Measurements from ENCODE around the gene TMEM9. TPM values are rescaled to one million over a fixed set of nuclear protein-coding genes. Genes with fewer than 3 reads are reported as not detected.

The TMEM9 gene
- 10 to 100 TPM; 16.2 to 18.1 (median 16.9) TPM for total RNA-seq
- 13.9 TPM for total RNA-seq (2013)

GRCh38 chr1:201154389-201155165 is at the start of gene TMEM9:
Gene TMEM9 (minus strand): TSS chr1:201154474. CDS start chr1:201153923, 551 bp downstream.
- no peaks in the 10 kb centered on the region for H3K36me3 Mint-ChIP-seq
- H3K4me1 Mint-ChIP-seq: peaks cover 13 to 24% of the 10 kb centered on the region in 2 donors
- no peaks in the 10 kb centered on the region for H3K9me3 Mint-ChIP-seq
- peak; percentile 98 to 99 for DNase-seq
- Histone ChIP-seq H3K4me3 (ENCODE audit: low read length) (peak within 1 kb of the TSS; percentile 56), H3K36me3 (ENCODE audit: control insufficient read depth, insufficient read depth, low read length) (no peaks in the 10 kb centered on the region), H3K27me3 (ENCODE audit: control insufficient read depth, insufficient read depth, low read length) (no peaks in the 10 kb centered on the region), H3K4me1 (ENCODE audit: control insufficient read depth, insufficient read depth, low read length) (peaks cover 14% of the 10 kb centered on the region), H3K27ac (ENCODE audit: low read length) (no peak within 1 kb of the TSS), H3K9me3 (ENCODE audit: control insufficient read depth, insufficient read depth, low read length) (no peaks in the 10 kb centered on the region)
- H3K27me3 Mint-ChIP-seq (ENCODE audit: low read depth in 2 of 2): peaks cover 14 to 17% of the 10 kb centered on the region in 2 donors
- intact Hi-C loops (cut with micrococcal nuclease): loop anchor here (5.0 kb wide), 1 partner anchor 137 kb away; no protein-coding TSS in a partner anchor
- 11% methylated on average over 26 of the region's 31 CpGs for WGBS (ENCODE audit: insufficient coverage)
- peak within 1 kb of the TSS; percentile 75 to 83 for H3K27ac Mint-ChIP-seq
- no peak for TF ChIP-seq CTCF (IDR thresholded peaks at IDR 0.05)
- H3K4me3 Mint-ChIP-seq: peak within 1 kb of the TSS; percentile 91
- ATAC-seq: peak; percentile 94 to 96 (median 96)

GRCh38 chr1:201198598-201198997 is 44.3 kb upstream of the TMEM9 start:
- Mint-ChIP-seq H3K4me1 (no peaks in the 10 kb centered on the region), H3K36me3 (no peaks in the 10 kb centered on the region), H3K4me3 (no peak overlapping the region), H3K27me3 (ENCODE audit: low read depth in 2 of 2) (peaks cover 0 to 8% of the 10 kb centered on the region in 2 donors), H3K27ac (no peak overlapping the region), H3K9me3 (no peaks in the 10 kb centered on the region)
- Histone ChIP-seq H3K27me3 (ENCODE audit: control insufficient read depth, insufficient read depth, low read length) (no peaks in the 10 kb centered on the region), H3K4me1 (ENCODE audit: control insufficient read depth, insufficient read depth, low read length) (no peaks in the 10 kb centered on the region), H3K36me3 (ENCODE audit: control insufficient read depth, insufficient read depth, low read length) (no peaks in the 10 kb centered on the region), H3K27ac (ENCODE audit: low read length) (no peak overlapping the region), H3K9me3 (ENCODE audit: control insufficient read depth, insufficient read depth, low read length) (no peaks in the 10 kb centered on the region), H3K4me3 (ENCODE audit: low read length) (no peak overlapping the region)
- no peak for TF ChIP-seq CTCF (IDR thresholded peaks at IDR 0.05)
- no peak for ATAC-seq
- intact Hi-C loops (cut with micrococcal nuclease): no loop called here
- DNase-seq: no peak
- WGBS (ENCODE audit: insufficient coverage): 94% methylated on average over 3 of the region's 3 CpGs

- DNase-seq: no peak
- no peak for ATAC-seq
- 92% methylated on average over 6 of the region's 6 CpGs for WGBS (ENCODE audit: insufficient coverage)
- Mint-ChIP-seq H3K27me3 (ENCODE audit: low read depth in 2 of 2) (peaks cover 6 to 13% of the 10 kb centered on the region in 2 donors), H3K27ac (no peak overlapping the region), H3K4me3 (no peak overlapping the region), H3K36me3 (no peaks in the 10 kb centered on the region), H3K9me3 (no peaks in the 10 kb centered on the region), H3K4me1 (no peaks in the 10 kb centered on the region)
- Histone ChIP-seq H3K4me1 (ENCODE audit: control insufficient read depth, insufficient read depth, low read length) (no peaks in the 10 kb centered on the region), H3K4me3 (ENCODE audit: low read length) (no peak overlapping the region), H3K27ac (ENCODE audit: low read length) (no peak overlapping the region), H3K36me3 (ENCODE audit: control insufficient read depth, insufficient read depth, low read length) (no peaks in the 10 kb centered on the region), H3K9me3 (ENCODE audit: control insufficient read depth, insufficient read depth, low read length) (no peaks in the 10 kb centered on the region), H3K27me3 (ENCODE audit: control insufficient read depth, insufficient read depth, low read length) (no peaks in the 10 kb centered on the region)
- TF ChIP-seq CTCF (IDR thresholded peaks at IDR 0.05): no peak
- intact Hi-C loops (cut with micrococcal nuclease): no loop called here
Measured at GRCh38 chr1:201194046-201194445, 39.8 kb upstream of the TMEM9 start.

All from natural killer cell (primary cell).